OCI-LY3 (cell line): Measurements from ENCODE around the gene CHPT1.

Source experiments
- H2AFZ ChIP-seq: fragments of 200-600, 300-600 bp; shearing (Covaris generic); 2 replicates; pipeline ENCODE4 v1.6.0; 2014; ENCODE audit warnings: antibody characterized with exemption, low read depth, low read length
- H3K27ac ChIP-seq: fragments of 200-600, 300-600 bp; sonication (generic); 2 replicates; pipeline ENCODE4 v1.5.1; 2014; ENCODE audit warnings: mild to moderate bottlenecking, low read length, moderate library complexity, mixed read lengths
- H3K27me3 ChIP-seq: fragments of 200-600, 300-600 bp; sonication (generic); 2 replicates; pipeline ENCODE4 v1.6.1; 2014; ENCODE audit warnings: low read depth, low read length, mixed read lengths
- H3K36me3 ChIP-seq: fragments of 200-600, 300-600 bp; sonication (generic); replicated peaks from 2 replicates; pipeline ENCODE3; 2014; ENCODE audit warnings: low read depth, low read length, mixed read lengths
- H3K4me1 ChIP-seq: fragments of 300-600, 200-600 bp; sonication (generic); 2 replicates; pipeline ENCODE4 v1.6.1; 2014; ENCODE audit warnings: low read length, mixed read lengths
- H3K4me2 ChIP-seq: fragments of 200-600, 300-600 bp; sonication (generic); 2 replicates; pipeline ENCODE4 v1.6.1; 2014; ENCODE audit warnings: low read length, mixed read lengths
- H3K4me3 ChIP-seq: fragments of 300-600, 200-600 bp; sonication (generic); 2 replicates; pipeline ENCODE4 v1.5.1; 2014; ENCODE audit warnings: antibody characterized with exemption, mild to moderate bottlenecking, low read length, moderate library complexity
- H3K79me2 ChIP-seq: fragments of 300-600, 200-600 bp; shearing (Covaris generic); 2 replicates; pipeline ENCODE4 v1.6.1; 2014; ENCODE audit warnings: mild to moderate bottlenecking, low read length, mixed read lengths
- H3K9ac ChIP-seq: fragments of 300-600, 200-600 bp; shearing (Covaris generic); 2 replicates; pipeline ENCODE4 v1.6.0; 2014; ENCODE audit warnings: mild to moderate bottlenecking, low read length, moderate library complexity
- H3K9me3 ChIP-seq: fragments of 200-600, 300-600 bp; shearing (Covaris generic); 2 replicates; pipeline ENCODE4 v1.6.1; 2014; ENCODE audit warnings: low read length, mixed read lengths; ENCODE audit not compliant: insufficient read depth
- H4K20me1 ChIP-seq: fragments of 200-600, 300-600 bp; sonication (generic); 2 replicates; pipeline ENCODE4 v1.6.1; 2016; ENCODE audit warnings: low read length, mixed read lengths; ENCODE audit not compliant: insufficient read depth
- CTCF ChIP-seq: fragments of 200-600, 300-600 bp; sonication (generic); IDR thresholded peaks from 2 replicates; pipeline ENCODE4 v1.5.1; 2014; ENCODE audit warnings: antibody characterized with exemption, low read length, low read depth
- EZH2phosphoT487 ChIP-seq: fragments of 200-600 bp; shearing (Covaris generic); IDR thresholded peaks from 2 replicates; pipeline ENCODE4 v1.6.1; 2018; ENCODE audit warnings: antibody characterized with exemption, mixed run types, low read depth

The CHPT1 gene

GRCh38 chr12:101749657-101750056 is 52.2 kb downstream of the CHPT1 start:
- H3K9ac ChIP-seq: no peak overlapping the region
- H2AFZ ChIP-seq: no peak overlapping the region
- no peak for TF ChIP-seq CTCF
- TF ChIP-seq EZH2phosphoT487: no peak
- no peak overlapping the region for H3K27ac ChIP-seq
- no peak overlapping the region for H3K4me3 ChIP-seq
- H3K9me3 ChIP-seq: no peaks in the 10 kb centered on the region
- H3K4me1 ChIP-seq: no peaks in the 10 kb centered on the region
- H3K27me3 ChIP-seq: no peaks in the 10 kb centered on the region
- H3K4me2 ChIP-seq: no peak overlapping the region
- H3K79me2 ChIP-seq: no peaks in the 10 kb centered on the region
- H4K20me1 ChIP-seq: no peaks in the 10 kb centered on the region
- peaks cover 11% of the 10 kb centered on the region for H3K36me3 ChIP-seq

DNA sequence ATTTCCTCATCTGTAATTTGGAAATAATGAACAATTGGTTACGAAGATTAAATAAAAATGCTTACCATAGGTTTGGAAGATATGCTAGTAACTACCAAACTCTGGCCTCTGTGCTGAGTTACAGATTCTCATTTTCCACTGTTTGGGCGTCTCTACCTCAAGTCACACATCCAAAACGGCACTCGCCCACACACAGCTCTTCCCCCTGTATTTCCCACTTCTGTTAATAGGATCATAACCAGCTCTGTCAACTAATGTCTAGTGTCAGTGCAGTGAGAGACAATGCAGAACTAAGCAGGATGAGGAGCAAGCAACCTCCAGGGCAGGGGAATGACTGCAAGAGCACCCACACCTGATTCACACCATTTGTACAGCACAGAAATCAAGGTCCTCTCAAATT is 52.7 kb downstream of the CHPT1 start:
- H3K79me2 ChIP-seq: no peaks in the 10 kb centered on the region
- H3K4me2 ChIP-seq: no peak overlapping the region
- H3K27me3 ChIP-seq: no peaks in the 10 kb centered on the region
- H3K27ac ChIP-seq: no peak overlapping the region
- no peaks in the 10 kb centered on the region for H3K9me3 ChIP-seq
- no peak overlapping the region for H3K4me3 ChIP-seq
- TF ChIP-seq CTCF (no peak), EZH2phosphoT487 (no peak)
- no peaks in the 10 kb centered on the region for H4K20me1 ChIP-seq
- H3K36me3 ChIP-seq: peaks cover 9% of the 10 kb centered on the region
- no peak overlapping the region for H3K9ac ChIP-seq
- no peak overlapping the region for H2AFZ ChIP-seq
- no peaks in the 10 kb centered on the region for H3K4me1 ChIP-seq

DNA sequence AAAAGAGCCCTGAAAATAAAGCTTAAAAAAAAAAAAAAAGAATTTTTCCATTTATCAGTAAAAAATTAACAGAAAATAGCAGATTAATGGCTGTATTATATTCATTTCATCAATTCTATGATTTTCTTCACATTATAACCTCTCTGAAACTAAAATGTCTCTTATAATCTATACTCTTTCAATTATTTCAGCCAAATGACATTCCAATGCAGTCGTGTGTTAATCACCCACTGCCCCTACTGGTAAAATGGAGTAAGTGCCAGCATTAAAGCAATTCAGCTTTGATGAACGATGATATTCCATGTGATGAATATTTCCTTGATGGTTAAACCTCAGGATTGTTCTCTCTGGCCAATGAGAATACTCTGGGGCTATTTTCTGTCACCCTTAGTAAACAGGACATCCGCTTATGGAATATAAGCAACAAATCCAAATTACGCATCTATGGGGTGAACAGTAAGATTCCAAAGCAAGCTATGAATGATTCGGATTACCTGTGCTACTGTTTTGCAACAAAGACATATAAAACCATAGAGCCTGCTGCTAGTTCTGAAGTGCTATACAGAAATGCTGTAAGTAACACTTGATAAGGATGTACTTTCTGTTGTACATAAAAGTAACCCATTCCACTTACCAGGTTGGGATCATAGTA is 62.1 kb downstream of the CHPT1 start:
- no peaks in the 10 kb centered on the region for H4K20me1 ChIP-seq
- H3K4me2 ChIP-seq: no peak overlapping the region
- H3K4me1 ChIP-seq: peaks cover 8% of the 10 kb centered on the region
- no peaks in the 10 kb centered on the region for H3K79me2 ChIP-seq
- TF ChIP-seq EZH2phosphoT487 (no peak), CTCF (peak; percentile 77)
- peaks cover 11% of the 10 kb centered on the region for H3K36me3 ChIP-seq
- no peaks in the 10 kb centered on the region for H3K9me3 ChIP-seq
- no peak overlapping the region for H3K27ac ChIP-seq
- H2AFZ ChIP-seq: no peak overlapping the region
- no peak overlapping the region for H3K9ac ChIP-seq
- no peak overlapping the region for H3K4me3 ChIP-seq
- H3K27me3 ChIP-seq: no peaks in the 10 kb centered on the region

DNA sequence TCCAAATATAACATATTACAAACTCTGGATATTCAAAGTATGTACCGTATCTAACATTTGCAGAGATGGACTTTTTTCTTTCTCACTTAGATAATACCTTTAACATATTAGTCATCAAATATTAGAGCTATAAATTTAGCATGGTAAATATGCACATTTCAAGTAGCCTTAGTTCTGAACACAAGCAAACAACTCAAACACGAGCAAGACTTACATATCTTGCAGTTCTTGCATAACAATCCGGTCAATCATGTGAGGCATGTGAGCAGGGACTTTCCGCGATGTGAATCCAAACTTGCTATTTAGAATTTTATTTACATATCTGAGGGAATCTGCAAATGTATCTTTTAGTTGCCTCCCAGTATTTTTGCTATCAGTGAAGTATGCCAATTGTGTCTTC is 63.9 kb downstream of the CHPT1 start:
- H2AFZ ChIP-seq: no peak overlapping the region
- no peak overlapping the region for H3K4me2 ChIP-seq
- no peak overlapping the region for H3K27ac ChIP-seq
- no peak overlapping the region for H3K9ac ChIP-seq
- no peaks in the 10 kb centered on the region for H3K79me2 ChIP-seq
- H3K27me3 ChIP-seq: no peaks in the 10 kb centered on the region
- no peak overlapping the region for H3K4me3 ChIP-seq
- H3K4me1 ChIP-seq: peaks cover 11% of the 10 kb centered on the region
- peaks cover 18% of the 10 kb centered on the region for H3K36me3 ChIP-seq
- no peaks in the 10 kb centered on the region for H3K9me3 ChIP-seq
- H4K20me1 ChIP-seq: no peaks in the 10 kb centered on the region
- TF ChIP-seq CTCF (no peak), EZH2phosphoT487 (no peak)
